ENCODE results near the gene ARHGEF19. TPM values are rescaled to one million over a fixed set of nuclear protein-coding genes. Genes with fewer than 3 reads are reported as not detected.

ARHGEF19 gene
- total and polyA plus RNA-seq, 10 donors = 3.5 to 12.9 (median 7.8) TPM

DNA sequence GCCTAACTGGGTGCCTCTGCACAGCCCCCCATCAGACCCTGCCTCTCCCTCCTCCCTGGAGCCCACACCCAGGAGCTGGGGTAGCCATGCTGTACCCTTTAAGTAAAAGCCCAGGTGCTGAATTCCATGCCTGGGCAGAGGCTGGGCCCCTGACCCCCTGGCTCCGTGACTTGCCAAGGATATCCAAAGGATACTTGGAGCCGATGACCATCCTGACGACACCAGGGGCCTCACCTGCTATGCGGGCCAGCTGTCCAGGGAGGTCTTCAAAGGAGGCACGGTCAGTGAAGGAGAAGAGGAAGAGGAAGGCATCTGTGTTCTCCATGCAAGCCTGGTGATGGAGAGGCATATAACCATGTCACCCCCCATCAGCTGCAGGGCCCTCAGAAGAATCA is 19.9 kb upstream of the ARHGEF19 start:
- 82 to 96% (median 94%) methylated on average over 5 of the region's 5 CpGs for WGBS, 5 donors
- DNase-seq = peak; percentile 62

DNA sequence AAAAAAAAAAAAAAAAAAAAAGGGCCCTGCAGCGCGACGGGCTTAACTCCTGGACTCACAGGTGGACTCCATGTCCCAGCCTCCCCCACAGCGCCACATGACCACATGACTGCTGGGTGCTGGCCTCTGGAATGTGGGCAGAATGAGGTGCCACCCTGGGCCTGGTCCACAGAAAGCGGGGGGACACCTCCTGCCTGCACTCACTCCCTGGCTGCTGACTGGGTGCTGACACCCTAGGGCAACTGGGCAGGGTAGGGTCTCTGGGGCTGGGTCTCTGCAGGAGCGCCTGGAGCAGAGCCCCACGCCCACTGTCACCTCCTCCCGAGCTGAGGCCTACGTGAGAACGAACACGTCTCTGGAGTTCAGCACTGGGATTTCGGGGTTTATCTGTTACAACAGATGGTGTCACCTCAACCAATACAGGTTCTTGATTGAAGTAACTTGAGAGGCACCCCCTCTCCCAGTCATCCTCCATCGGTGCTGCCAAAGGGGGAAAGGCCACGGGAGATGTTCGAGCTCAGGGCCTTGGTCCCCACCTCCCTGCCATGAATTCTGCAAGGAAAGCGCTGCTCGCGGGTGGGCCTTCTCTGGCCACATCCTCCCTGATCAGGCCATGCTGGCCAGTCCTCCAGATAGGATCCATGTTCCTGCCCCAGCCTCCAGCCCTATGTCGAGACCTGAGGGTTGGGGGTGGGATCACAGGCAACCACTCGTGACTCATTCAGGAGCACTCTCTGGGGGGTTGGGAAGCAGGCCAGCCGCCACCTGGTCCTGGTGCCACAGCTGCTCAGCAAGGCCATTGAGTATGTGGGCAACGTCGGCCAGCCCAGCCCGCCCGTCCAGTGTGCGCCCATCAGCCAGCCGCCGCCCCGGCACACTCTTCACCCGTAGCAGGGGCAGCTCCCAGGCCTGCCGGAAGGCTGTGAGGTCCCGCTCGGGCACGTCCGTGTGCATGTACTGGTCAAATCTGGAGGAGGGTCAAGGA is 19.2 kb upstream of the ARHGEF19 start:
- peak; percentile 59 for DNase-seq
- no peak overlapping the region for H3K4me3 ChIP-seq
- H3K27ac ChIP-seq = no peak overlapping the region
- H3K9me3 ChIP-seq = peaks cover 0 to 8% (median 0%) of the 10 kb centered on the region in 8 donors
- TF ChIP-seq POLR2AphosphoS5 (IDR thresholded peaks at IDR 0.05) (no peak), POLR2A (IDR thresholded peaks at IDR 0.05) (no peak)
- TF ChIP-seq, protein P1, sequence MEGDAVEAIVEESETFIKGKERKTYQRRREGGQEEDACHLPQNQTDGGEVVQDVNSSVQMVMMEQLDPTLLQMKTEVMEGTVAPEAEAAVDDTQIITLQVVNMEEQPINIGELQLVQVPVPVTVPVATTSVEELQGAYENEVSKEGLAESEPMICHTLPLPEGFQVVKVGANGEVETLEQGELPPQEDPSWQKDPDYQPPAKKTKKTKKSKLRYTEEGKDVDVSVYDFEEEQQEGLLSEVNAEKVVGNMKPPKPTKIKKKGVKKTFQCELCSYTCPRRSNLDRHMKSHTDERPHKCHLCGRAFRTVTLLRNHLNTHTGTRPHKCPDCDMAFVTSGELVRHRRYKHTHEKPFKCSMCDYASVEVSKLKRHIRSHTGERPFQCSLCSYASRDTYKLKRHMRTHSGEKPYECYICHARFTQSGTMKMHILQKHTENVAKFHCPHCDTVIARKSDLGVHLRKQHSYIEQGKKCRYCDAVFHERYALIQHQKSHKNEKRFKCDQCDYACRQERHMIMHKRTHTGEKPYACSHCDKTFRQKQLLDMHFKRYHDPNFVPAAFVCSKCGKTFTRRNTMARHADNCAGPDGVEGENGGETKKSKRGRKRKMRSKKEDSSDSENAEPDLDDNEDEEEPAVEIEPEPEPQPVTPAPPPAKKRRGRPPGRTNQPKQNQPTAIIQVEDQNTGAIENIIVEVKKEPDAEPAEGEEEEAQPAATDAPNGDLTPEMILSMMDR (IDR thresholded peaks at IDR 0.05 in 8 of 11, conservative IDR thresholded peaks at IDR 0.05 in 3 of 11) = no peak
- H3K4me1 ChIP-seq = peaks cover 0 to 38% (median 22%) of the 10 kb centered on the region in 6 donors
- peaks cover 0 to 29% (median 4%) of the 10 kb centered on the region in 6 donors for H3K36me3 ChIP-seq
- WGBS, 5 donors = 92 to 96% (median 95%) methylated on average over 24 to 35 of the region's 35 CpGs
- peaks cover 0 to 25% (median 17%) of the 10 kb centered on the region in 7 donors for H3K27me3 ChIP-seq (replicated peaks in 1 of 7)
- intact Hi-C loops (cut with DNase I; ENCODE audit: low total_unique reads) = no loop called here

More for the DNA sequence above, 19.9 kb upstream of the ARHGEF19 start:
- Histone ChIP-seq H3K4me3 (no peak overlapping the region), H3K9me3 (peaks cover 0 to 1% (median 0%) of the 10 kb centered on the region in 8 donors), H3K4me1 (peaks cover 2 to 38% (median 22%) of the 10 kb centered on the region in 6 donors), H3K27ac (no peak overlapping the region), H3K27me3 (replicated peaks in 1 of 7) (peaks cover 0 to 18% (median 10%) of the 10 kb centered on the region in 7 donors), H3K36me3 (peaks cover 0 to 29% (median 4%) of the 10 kb centered on the region in 6 donors)
- TF ChIP-seq POLR2AphosphoS5 (IDR thresholded peaks at IDR 0.05) = no peak
- TF ChIP-seq, protein P1 (IDR thresholded peaks at IDR 0.05 in 8 of 11, conservative IDR thresholded peaks at IDR 0.05 in 3 of 11) = no peak
- TF ChIP-seq POLR2A (IDR thresholded peaks at IDR 0.05) = no peak
- intact Hi-C loops (cut with DNase I; ENCODE audit: low total_unique reads) = no loop called here

DNA sequence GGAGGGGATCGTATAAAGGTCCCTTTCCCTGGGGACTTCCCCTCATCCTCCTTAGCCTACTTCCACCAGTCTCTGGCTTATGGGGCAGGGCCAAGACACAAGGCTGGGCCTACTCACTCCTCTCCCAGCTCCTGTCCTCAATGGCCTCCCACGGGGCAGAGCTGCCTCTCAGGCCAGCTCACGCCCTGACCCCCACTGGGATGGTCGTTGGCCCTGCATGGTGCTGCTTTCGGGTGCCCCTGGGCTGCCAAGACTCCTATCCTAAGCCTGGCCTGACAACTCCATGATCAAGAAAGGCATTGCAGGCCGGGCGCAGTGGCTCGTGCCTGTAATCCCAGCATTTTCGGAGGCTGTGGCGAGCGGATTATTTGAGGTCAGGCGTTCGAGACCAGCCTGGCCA is 18.3 kb upstream of the ARHGEF19 start:
- intact Hi-C loops (cut with DNase I; ENCODE audit: low total_unique reads) = no loop called here
- TF ChIP-seq, protein P1 (IDR thresholded peaks at IDR 0.05 in 8 of 11, conservative IDR thresholded peaks at IDR 0.05 in 3 of 11) = no peak
- TF ChIP-seq POLR2AphosphoS5 (IDR thresholded peaks at IDR 0.05) (no peak), POLR2A (IDR thresholded peaks at IDR 0.05) (no peak)
- Histone ChIP-seq H3K27ac (no peak overlapping the region), H3K4me1 (peaks cover 0 to 34% (median 14%) of the 10 kb centered on the region in 6 donors), H3K27me3 (replicated peaks in 1 of 7) (peaks cover 0 to 34% (median 19%) of the 10 kb centered on the region in 7 donors), H3K9me3 (peaks cover 0 to 16% (median 0%) of the 10 kb centered on the region in 8 donors), H3K36me3 (peaks cover 0 to 29% (median 4%) of the 10 kb centered on the region in 6 donors), H3K4me3 (no peak overlapping the region)
- 87 to 96% (median 92%) methylated on average over 5 to 13 of the region's 13 CpGs for WGBS, 5 donors
- peak; percentile 61 for DNase-seq

Measured in spleen (tissue), 11 donors.